ENCODE data around the gene SMIM17. TPM values are rescaled to one million over a fixed set of nuclear protein-coding genes. Genes with fewer than 3 reads are reported as not detected.

The SMIM17 gene
- total RNA-seq, 2 experiments from 2014 or later = not detected

DNA sequence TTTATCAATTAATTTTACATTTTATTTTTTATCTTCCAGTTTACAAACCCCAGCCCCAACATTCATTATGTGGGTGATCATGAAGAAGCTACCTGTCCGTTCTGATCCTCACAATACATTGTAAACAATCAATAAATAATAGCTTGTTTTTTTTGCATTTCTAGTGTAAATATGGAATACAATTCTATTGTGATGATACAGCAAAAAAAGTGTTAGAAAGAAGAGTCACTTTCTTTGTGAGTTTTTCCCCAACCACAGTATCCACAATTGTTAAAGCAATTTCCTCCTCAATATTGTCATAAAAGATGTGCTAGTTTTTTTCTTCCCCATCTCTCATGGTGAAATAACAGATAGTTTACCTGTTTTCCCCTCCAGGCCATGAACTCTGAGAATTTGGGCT is 58.9 kb downstream of the SMIM17 start:
- Histone ChIP-seq H3K9me3 (ENCODE audit: control insufficient read depth in 1 of 2, insufficient read depth in 1 of 2, low read length in 2 of 2) (peaks cover 19 to 29% of the 10 kb centered on the region in 2 experiments), H3K4me3 (ENCODE audit: low read length) (no peak overlapping the region), H3K36me3 (ENCODE audit: insufficient read depth, low read length) (no peaks in the 10 kb centered on the region), H3K4me1 (ENCODE audit: insufficient read depth, low read length) (no peaks in the 10 kb centered on the region), H3K27me3 (ENCODE audit: control insufficient read depth in 1 of 2, insufficient read depth in 2 of 2, low read length in 2 of 2) (no peaks in the 10 kb centered on the region), H3K27ac (ENCODE audit: low read depth in 1 of 2, low read length in 2 of 2) (no peak overlapping the region)
- Mint-ChIP-seq H3K27ac (no peak overlapping the region), H3K9me3 (peaks cover 8% of the 10 kb centered on the region), H3K27me3 (no peaks in the 10 kb centered on the region), H3K4me3 (no peak overlapping the region), H3K36me3 (ENCODE audit: low read depth) (peaks cover 9% of the 10 kb centered on the region), H3K4me1 (ENCODE audit: low read depth) (no peaks in the 10 kb centered on the region)
- TF ChIP-seq, protein P1, sequence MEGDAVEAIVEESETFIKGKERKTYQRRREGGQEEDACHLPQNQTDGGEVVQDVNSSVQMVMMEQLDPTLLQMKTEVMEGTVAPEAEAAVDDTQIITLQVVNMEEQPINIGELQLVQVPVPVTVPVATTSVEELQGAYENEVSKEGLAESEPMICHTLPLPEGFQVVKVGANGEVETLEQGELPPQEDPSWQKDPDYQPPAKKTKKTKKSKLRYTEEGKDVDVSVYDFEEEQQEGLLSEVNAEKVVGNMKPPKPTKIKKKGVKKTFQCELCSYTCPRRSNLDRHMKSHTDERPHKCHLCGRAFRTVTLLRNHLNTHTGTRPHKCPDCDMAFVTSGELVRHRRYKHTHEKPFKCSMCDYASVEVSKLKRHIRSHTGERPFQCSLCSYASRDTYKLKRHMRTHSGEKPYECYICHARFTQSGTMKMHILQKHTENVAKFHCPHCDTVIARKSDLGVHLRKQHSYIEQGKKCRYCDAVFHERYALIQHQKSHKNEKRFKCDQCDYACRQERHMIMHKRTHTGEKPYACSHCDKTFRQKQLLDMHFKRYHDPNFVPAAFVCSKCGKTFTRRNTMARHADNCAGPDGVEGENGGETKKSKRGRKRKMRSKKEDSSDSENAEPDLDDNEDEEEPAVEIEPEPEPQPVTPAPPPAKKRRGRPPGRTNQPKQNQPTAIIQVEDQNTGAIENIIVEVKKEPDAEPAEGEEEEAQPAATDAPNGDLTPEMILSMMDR (IDR thresholded peaks at IDR 0.05) = no peak
- DNase-seq (no peak), ATAC-seq (ENCODE audit: poor library complexity) (no peak)
- CTCF ChIA-PET = no interaction called here
- intact Hi-C loops (cut with DNase I, micrococcal nuclease) = no loop called here
- POLR2A ChIA-PET = no interaction called here

DNA sequence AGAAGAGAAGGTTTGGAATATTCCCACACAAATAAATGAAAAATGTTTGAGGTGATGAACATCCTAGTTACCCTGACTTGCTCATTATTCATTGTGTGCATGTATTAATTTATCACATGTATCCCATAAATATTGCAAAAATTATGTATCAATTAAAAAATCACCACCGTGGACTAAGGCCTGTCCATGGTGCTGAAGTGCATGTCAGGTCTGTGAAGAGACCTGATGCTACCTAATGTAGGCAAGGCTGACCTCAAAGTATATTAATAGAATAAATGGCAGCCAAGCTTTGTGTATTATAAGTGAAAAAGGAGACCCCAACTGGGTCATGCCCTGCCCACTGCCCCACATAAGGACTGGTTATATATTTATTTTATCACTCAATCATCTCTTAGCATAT is 63.0 kb downstream of the SMIM17 start:
- ChIA-PET CTCF (no interaction called here), POLR2A (no interaction called here)
- DNase-seq = no peak
- no peaks in the 10 kb centered on the region for H3K27me3 ChIP-seq (ENCODE audit: control insufficient read depth in 1 of 2, insufficient read depth in 2 of 2, low read length in 2 of 2)
- Mint-ChIP-seq H3K4me3 (no peak overlapping the region), H3K27ac (no peak overlapping the region), H3K9me3 (peaks cover 17% of the 10 kb centered on the region), H3K27me3 (no peaks in the 10 kb centered on the region), H3K36me3 (ENCODE audit: low read depth) (peaks cover 15% of the 10 kb centered on the region), H3K4me1 (ENCODE audit: low read depth) (no peaks in the 10 kb centered on the region)
- H3K4me1 ChIP-seq (ENCODE audit: insufficient read depth, low read length) = no peaks in the 10 kb centered on the region
- no peak overlapping the region for H3K4me3 ChIP-seq (ENCODE audit: low read length)
- TF ChIP-seq, protein P1 (IDR thresholded peaks at IDR 0.05) = no peak
- H3K9me3 ChIP-seq (ENCODE audit: control insufficient read depth in 1 of 2, insufficient read depth in 1 of 2, low read length in 2 of 2) = peaks cover 9 to 16% of the 10 kb centered on the region in 2 experiments
- no peaks in the 10 kb centered on the region for H3K36me3 ChIP-seq (ENCODE audit: insufficient read depth, low read length)
- H3K27ac ChIP-seq (ENCODE audit: low read depth in 1 of 2, low read length in 2 of 2) = no peak overlapping the region
- intact Hi-C loops (cut with DNase I, micrococcal nuclease) = no loop called here
- ATAC-seq (ENCODE audit: poor library complexity) = no peak

Other genes starting within 250 kb of the SMIM17 start
- 1 to 10 TPM; 1.5 to 1.8 TPM for gene ZNF582, start 249.6 kb upstream of the SMIM17 start, total RNA-seq
- gene ZNF583, start 238.8 kb upstream of the SMIM17 start, total RNA-seq = 1 to 10 TPM in 1 of 2 experiments, under 1 TPM in 1; 0.95 to 1.5 TPM
- gene ZNF667, start 165.8 kb upstream of the SMIM17 start, total RNA-seq = 1 to 10 TPM; 3.6 to 4.1 TPM
- gene ZNF471, start 135.3 kb upstream of the SMIM17 start, total RNA-seq = 1 to 10 TPM; 2.2 to 2.5 TPM
- gene ZFP28, start 104.2 kb upstream of the SMIM17 start, total RNA-seq = 1 to 10 TPM; 3.5 to 4.5 TPM
- gene ZNF470, start 75.7 kb upstream of the SMIM17 start, total RNA-seq = under 1 TPM; 0.56 to 0.85 TPM
- gene ZNF71, start 47.9 kb upstream of the SMIM17 start, total RNA-seq = 1 to 10 TPM; 2.2 TPM
- gene ZNF835, start 28.6 kb downstream of the SMIM17 start, total RNA-seq = 1 to 10 TPM in 1 of 2 experiments, under 1 TPM in 1; 0.82 to 1.1 TPM
- gene PEG3, start 197.6 kb downstream of the SMIM17 start, total RNA-seq = under 1 TPM in 1 of 2 experiments, not detected in 1; 0.06 TPM
- gene ZIM2, start 197.6 kb downstream of the SMIM17 start, total RNA-seq = not detected